Uterus (tissue), 4 donors: Measurements from ENCODE around the gene CSF1R. TPM values are rescaled to one million over a fixed set of nuclear protein-coding genes. Genes with fewer than 3 reads are reported as not detected.
A peak's percentile ranks its signal among the peaks of the same experiment; 100 is the strongest.

Experiments used
- DNase-seq, 2 donors: peaks; one replicate each; pipeline ENCODE4 v3.0.0-alpha.2; 2019 to 2020
- H3K27ac ChIP-seq, 2 donors: fragments of 200-600 bp; sonication (generic); 1 replicate in 1 of 2; 2 replicates in 1 of 2; pipeline ENCODE4 v1.5.1; 2016 to 2018
- H3K27me3 ChIP-seq, 2 donors: fragments of 200-600 bp; sonication (generic); one replicate each; pipeline ENCODE4 v1.5.1; 2018 to 2019; ENCODE audit warnings: control low read depth in 1 of 2
- H3K36me3 ChIP-seq, 2 donors: fragments of 200-600 bp; sonication (generic); one replicate each; pipeline ENCODE4 v1.5.1; 2019; ENCODE audit warnings: control low read depth in 1 of 2
- H3K4me1 ChIP-seq, 2 donors: fragments of 200-600 bp; sonication (generic); one replicate each; pipeline ENCODE4 v1.5.1; 2018 to 2019; ENCODE audit warnings: control low read depth in 1 of 2
- H3K4me3 ChIP-seq, 2 donors: fragments of 200-600 bp; sonication (generic); 1 replicate in 1 of 2; 2 replicates in 1 of 2; pipeline ENCODE4 v1.5.1; 2018 to 2019; ENCODE audit warnings: mild to moderate bottlenecking in 1 of 2
- H3K9me3 ChIP-seq, 2 donors: fragments of 200-600 bp; sonication (generic); one replicate each; pipeline ENCODE4 v1.5.1; 2019; ENCODE audit warnings: control low read depth in 1 of 2
- CTCF ChIP-seq, 4 experiments: fragments of 200-600 bp in 2 of 4; fragments of 450-650 bp in 2 of 4; sonication (generic) in 2 of 4; IDR thresholded peaks; one replicate each; pipeline ENCODE4 v1.5.1; 2016 to 2019; ENCODE audit warnings: antibody characterized with exemption in 4 of 4, mild to moderate bottlenecking in 2 of 4, moderate library complexity in 1 of 4
- POLR2A ChIP-seq, 2 donors: fragments of 450-650 bp; IDR thresholded peaks; one replicate each; pipeline ENCODE4 v1.6.1; 2016; ENCODE audit warnings: antibody characterized with exemption in 2 of 2, mild to moderate bottlenecking in 1 of 2, moderate library complexity in 1 of 2
- intact Hi-C: fragments of 100-400 bp; cut with DNase I; formaldehyde crosslinking; loops from one replicate; pipeline ENCODE4 v1.15.1; 2023; ENCODE audit warnings: low total_unique reads
- total RNA-seq, 4 donors: library from RNA; depleted of rRNA in 3 of 4; stranded (reverse); fragments of >200 nt in 3 of 4; gene quantifications; one replicate each; pipeline versions ENCODE4 v1.1.0 to v1.2.4, GENCODE V29; 2014 to 2023
- donor health status: DM: yes; HTN: yes; CAD: no.

The CSF1R gene
- total RNA-seq, 4 donors from 2014 or later: 1.0 to 42.9 (median 22.8) TPM

- Histone ChIP-seq H3K36me3 (no peaks in the 10 kb centered on the region), H3K9me3 (no peaks in the 10 kb centered on the region), H3K27me3 (no peaks in the 10 kb centered on the region), H3K4me3 (no peak overlapping the region), H3K4me1 (no peaks in the 10 kb centered on the region), H3K27ac (no peak overlapping the region)
- peak in 1 of 2 donors; percentile 15 for DNase-seq
- TF ChIP-seq POLR2A (IDR thresholded peaks at IDR 0.05) (no peak), CTCF (IDR thresholded peaks at IDR 0.05) (no peak)
- intact Hi-C loops: no loop called here
Observed at GRCh38 chr5:150124111-150124557, 37.8 kb upstream of the CSF1R start.

DNA sequence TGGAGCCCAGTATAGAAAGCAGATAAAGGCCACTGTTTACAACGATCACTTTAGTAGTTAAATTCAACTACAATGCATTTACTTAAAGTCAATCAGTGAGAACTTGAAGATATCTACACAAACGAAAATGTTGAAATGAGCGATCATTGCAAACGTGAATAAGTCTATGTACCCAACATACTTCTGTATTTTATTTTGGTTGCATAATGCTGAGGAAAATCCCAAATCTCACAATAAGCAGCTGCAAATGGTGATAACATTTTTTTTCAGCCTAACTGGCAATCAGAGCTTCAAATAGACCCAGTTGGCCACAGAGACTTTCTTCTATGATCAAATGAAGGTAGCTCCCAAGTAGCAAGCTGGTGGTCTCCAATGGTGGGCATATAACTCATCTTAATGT is 37.2 kb upstream of the CSF1R start:
- Histone ChIP-seq H3K27ac (no peak overlapping the region), H3K9me3 (no peaks in the 10 kb centered on the region), H3K4me1 (no peaks in the 10 kb centered on the region), H3K27me3 (no peaks in the 10 kb centered on the region), H3K4me3 (no peak overlapping the region), H3K36me3 (no peaks in the 10 kb centered on the region)
- TF ChIP-seq CTCF (IDR thresholded peaks at IDR 0.05): no peak
- no peak for TF ChIP-seq POLR2A (IDR thresholded peaks at IDR 0.05)
- intact Hi-C loops: no loop called here
- DNase-seq: no peak

- Histone ChIP-seq H3K4me1 (no peaks in the 10 kb centered on the region), H3K9me3 (no peaks in the 10 kb centered on the region), H3K4me3 (no peak overlapping the region), H3K27ac (no peak overlapping the region), H3K27me3 (no peaks in the 10 kb centered on the region), H3K36me3 (no peaks in the 10 kb centered on the region)
- DNase-seq: peak; percentile 4 to 15
- intact Hi-C loops: no loop called here
- TF ChIP-seq CTCF (IDR thresholded peaks at IDR 0.05) (no peak), POLR2A (IDR thresholded peaks at IDR 0.05) (no peak)
Observed at GRCh38 chr5:150122536-150123481, 36.5 kb upstream of the CSF1R start.

DNA sequence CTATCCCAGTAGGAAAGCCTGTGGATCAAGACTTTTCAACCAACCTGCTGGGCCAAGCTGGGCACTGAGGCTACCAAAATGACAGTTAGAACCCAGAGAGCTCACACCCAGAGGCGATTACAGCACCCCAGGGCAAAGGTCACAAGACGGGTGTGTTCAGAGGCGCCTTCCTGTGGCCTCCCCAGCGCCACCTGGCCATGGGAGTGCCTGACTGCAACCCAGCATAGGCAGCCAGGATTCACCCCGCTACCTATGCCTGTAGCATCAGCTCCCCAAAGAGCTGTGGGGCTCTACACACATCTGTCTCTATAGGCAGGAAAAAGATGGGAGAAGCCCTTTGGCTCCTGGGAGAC is 35.8 kb upstream of the CSF1R start:
- no peak for TF ChIP-seq CTCF (IDR thresholded peaks at IDR 0.05)
- TF ChIP-seq POLR2A (IDR thresholded peaks at IDR 0.05): no peak
- H3K36me3 ChIP-seq: no peaks in the 10 kb centered on the region

DNA sequence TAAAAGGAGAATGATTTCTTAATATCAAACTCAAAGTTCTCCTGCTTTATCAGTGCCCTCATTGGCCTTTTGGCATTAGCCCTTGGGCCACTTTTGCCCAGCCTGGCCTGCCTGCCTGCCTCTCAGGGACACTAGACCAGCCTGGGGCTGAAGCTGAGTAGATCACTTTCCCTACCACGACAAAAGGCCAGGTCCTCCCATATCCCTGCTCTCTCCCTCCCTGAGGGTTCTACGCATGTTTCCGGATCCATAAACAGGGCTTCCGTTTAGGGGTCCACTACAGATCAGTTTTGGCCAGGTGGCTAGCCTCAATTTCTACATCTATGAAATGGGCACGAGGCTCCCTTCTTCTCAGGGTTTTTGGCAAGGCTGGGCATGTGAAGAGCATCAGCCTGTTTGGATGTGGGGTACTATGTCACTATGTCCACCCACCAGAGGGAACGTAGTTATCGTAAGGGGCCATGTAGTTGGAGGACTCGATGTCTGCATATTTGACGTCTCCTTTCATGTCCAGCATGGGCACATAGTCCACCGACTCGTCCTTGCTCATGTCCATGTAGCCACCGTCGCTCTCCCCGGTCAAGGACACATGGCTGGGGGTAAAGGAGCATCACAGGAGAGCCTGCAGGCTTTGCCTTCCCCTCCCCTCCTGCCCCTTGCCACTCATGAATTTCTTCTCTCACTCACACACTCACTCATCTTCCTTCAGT is 35.2 kb upstream of the CSF1R start:
- Histone ChIP-seq H3K27ac (no peak overlapping the region), H3K36me3 (no peaks in the 10 kb centered on the region)
- peak; percentile 11 to 16 for DNase-seq

More for the DNA sequence above, 35.8 kb upstream of the CSF1R start:
- no peak overlapping the region for H3K27ac ChIP-seq
- H3K4me1 ChIP-seq: no peaks in the 10 kb centered on the region
- DNase-seq: peak; percentile 15 to 20
- no peaks in the 10 kb centered on the region for H3K27me3 ChIP-seq
- no peaks in the 10 kb centered on the region for H3K9me3 ChIP-seq
- no peak overlapping the region for H3K4me3 ChIP-seq
- intact Hi-C loops: no loop called here

More for the DNA sequence above, 35.2 kb upstream of the CSF1R start:
- TF ChIP-seq POLR2A (IDR thresholded peaks at IDR 0.05) (no peak), CTCF (IDR thresholded peaks at IDR 0.05) (no peak)
- intact Hi-C loops: no loop called here
- Histone ChIP-seq H3K4me1 (no peaks in the 10 kb centered on the region), H3K27me3 (no peaks in the 10 kb centered on the region), H3K4me3 (no peak overlapping the region), H3K9me3 (no peaks in the 10 kb centered on the region)
